Astrocyte of the cerebellum (primary cell): Measurements from ENCODE around the gene LSM8.

Experiments used
- DNase-seq: peaks from one replicate; pipeline ENCODE4 v3.0.0-alpha.2; 2011; ENCODE audit warnings: low read depth
- H3K4me3 ChIP-seq: 2 replicates; pipeline ENCODE4 v1.5.1; 2011; ENCODE audit warnings: mild to moderate bottlenecking, low read depth, low read length, moderate library complexity
- CTCF ChIP-seq: IDR thresholded peaks from 2 replicates; pipeline ENCODE4 v1.5.1; 2012; ENCODE audit warnings: low read length, low read depth, moderate library complexity, mild to moderate bottlenecking; ENCODE audit errors: missing control alignments
- in situ Hi-C: cut with HindIII; loops from 2 replicates; pipeline ENCODE4 v1.10.0; 2017; ENCODE audit warnings: low sequenced_read_pairs

The LSM8 gene

GRCh38 chr7:118152149-118152548, 31.8 kb upstream of the LSM8 start:
- in situ Hi-C loops = no loop called here
- H3K4me3 ChIP-seq = no peak overlapping the region
- TF ChIP-seq CTCF = no peak
- DNase-seq = no peak

- H3K4me3 ChIP-seq = no peak overlapping the region
- no peak for TF ChIP-seq CTCF
- DNase-seq = no peak
- in situ Hi-C loops = no loop called here
These were observed 31.3 kb upstream of the LSM8 start for GRCh38 chr7:118152654-118153053.

GRCh38 chr7:118153551-118154177, 30.3 kb upstream of the LSM8 start:
- in situ Hi-C loops = no loop called here
- no peak overlapping the region for H3K4me3 ChIP-seq
- DNase-seq = no peak
- TF ChIP-seq CTCF = peak; percentile 8

GRCh38 chr7:118158766-118159165, 25.2 kb upstream of the LSM8 start:
- no peak overlapping the region for H3K4me3 ChIP-seq
- DNase-seq = no peak
- in situ Hi-C loops = no loop called here
- no peak for TF ChIP-seq CTCF

- peak; percentile 4 for TF ChIP-seq CTCF
- in situ Hi-C loops = no loop called here
- no peak for DNase-seq
- no peak overlapping the region for H3K4me3 ChIP-seq
These were observed 14.8 kb upstream of the LSM8 start for GRCh38 chr7:118169146-118169545.

GRCh38 chr7:118175740-118176139, 8.2 kb upstream of the LSM8 start:
- in situ Hi-C loops = no loop called here
- TF ChIP-seq CTCF = no peak
- DNase-seq = no peak
- no peak overlapping the region for H3K4me3 ChIP-seq
